ENCODE results near the gene SART3.
"Not testable (repeated sequence)": the region's sequence is repeated elsewhere in the genome, so short reads cannot be mapped to it uniquely, and the experiment has no call there.

The SART3 gene

DNA sequence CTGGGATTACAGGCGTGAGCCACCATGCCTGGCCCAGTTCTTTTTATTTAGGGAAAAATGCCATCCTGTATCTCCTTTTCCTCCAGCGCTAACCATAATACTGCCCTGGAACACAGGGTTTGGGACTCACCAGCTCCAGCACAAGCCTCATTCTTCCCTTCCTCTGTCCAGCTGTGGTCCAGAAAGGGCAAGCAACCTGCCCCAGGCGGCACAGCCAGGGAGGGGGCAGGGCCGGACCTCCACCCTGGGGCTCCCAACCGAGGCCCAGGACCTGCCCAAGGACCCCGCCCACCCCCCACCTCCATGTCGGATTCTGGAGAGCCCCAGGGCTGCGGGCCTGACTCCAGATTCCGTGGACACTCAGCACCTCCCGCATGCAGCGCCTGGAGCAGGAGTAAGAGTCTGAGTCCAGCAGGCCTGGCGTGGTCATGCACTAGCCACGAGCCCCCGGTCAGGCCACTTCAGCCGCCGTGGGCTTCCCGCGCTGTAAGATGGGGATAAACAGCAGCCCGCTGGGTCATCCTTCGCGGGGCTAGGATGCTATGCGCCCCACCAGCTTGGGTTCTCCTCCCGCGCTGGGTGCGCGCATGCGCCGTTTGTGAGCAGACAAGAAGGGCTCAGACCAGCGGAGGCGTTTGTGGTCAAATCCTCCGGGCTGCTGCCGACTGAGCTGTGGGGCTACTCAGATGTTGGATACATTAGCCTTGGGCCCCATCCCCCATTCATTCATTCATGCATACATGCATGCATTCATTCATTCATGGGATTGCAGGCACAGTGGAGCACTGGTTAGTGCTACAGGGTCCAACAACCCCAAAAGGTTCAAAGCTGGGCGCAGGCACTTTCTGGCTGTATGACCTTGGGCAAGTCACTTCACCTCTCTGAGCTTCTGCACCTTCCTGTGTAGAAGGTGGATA is 20.6 kb upstream of the SART3 start:
- no peak for DNase-seq

DNA sequence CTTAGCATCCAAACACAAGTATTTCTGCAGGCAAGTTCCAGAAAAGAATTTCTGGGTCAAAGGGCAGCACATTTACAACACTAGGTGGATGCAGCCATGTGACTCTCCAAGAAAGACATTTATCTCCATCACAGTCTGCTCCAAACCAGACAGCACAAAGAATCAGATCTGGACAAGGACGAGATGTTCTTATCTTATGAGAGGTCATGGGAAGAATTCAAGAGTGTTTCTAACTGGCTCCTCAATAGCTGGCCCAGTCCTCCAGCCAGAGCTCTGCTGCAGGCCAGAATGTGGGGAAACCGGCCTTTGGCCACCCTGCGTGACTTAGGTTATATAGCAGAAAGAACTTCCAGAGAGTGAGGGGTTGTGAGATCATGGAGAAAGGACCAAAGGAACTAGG is 19.6 kb upstream of the SART3 start:
- no peak for DNase-seq

DNA sequence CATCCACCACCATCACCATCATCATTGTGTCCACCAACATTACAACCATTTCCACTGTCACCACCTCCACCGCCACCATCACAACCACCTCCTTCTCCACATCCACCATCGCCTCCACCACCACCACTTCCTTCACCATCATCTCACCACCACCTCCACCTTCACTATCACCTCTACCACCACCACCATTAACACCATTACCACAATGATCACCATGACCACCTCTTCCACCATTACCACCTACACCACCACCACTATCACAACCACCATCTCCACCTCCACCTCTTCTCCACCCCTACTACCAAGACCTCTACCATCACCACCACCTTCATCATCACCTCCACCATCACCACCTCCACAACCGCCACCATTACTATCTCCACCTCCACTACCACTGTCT is 17.8 kb upstream of the SART3 start:
- DNase-seq: no peak

DNA sequence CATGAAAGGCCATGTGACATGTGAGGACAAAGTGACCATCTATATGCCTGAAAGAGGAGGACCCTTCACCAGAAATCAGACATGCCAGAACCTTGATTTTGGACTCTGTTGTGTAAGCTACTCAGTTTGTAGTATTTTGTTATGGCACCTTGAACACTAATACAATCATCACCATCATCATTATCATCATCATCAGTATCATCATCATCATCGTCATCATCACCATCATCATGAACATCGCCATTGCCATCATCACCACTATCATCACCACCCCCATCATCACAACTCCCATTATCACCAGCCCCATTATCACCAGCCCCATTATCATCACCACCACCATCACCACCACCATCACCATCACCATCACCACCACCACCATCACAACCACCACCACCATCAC is 17.3 kb upstream of the SART3 start:
- DNase-seq: no peak

DNA sequence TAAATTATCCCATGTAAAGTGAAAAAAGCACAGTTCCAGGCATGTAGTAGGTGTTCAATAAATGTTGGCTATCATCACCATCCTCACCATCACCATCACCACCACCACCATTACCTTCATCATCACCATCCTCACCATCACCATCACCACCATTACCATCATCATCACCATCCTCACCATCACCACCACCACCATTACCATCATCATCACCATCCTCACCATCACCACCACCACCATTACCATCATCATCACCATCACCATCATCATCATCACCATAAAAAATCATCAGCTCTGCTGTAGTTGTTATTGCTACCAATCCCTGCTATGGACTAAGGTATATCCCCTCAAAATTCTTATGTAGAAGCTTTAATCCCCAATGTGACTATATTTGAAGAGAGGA is 16.5 kb upstream of the SART3 start:
- DNase-seq: no peak

DNA sequence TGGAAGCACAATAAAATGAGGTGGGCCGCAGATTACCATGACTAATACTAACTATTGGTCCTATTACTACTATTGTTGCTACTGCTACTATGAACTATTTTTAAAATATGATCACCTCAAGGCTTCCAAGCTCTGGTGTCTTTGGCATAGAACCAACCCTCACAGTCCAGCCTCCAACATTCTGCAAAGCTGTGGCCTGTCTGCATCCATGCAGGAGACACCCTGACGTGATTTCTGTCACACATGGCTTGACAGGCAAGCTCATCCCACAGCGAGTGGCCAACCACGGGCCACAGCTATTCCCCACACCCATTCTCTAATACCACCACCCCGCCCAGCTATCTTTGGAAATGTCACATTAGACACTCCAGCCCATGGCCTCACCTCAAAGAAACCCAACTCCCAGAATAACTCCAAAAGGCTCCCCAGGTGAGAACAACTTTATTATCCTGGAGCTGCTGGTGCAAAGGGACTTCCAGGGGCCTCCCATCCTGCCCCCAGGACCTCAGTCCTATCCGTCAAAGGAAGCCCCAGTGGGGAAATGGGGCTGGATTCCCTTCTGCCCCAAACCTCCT is 15.8 kb upstream of the SART3 start:
- DNase-seq: no peak

DNA sequence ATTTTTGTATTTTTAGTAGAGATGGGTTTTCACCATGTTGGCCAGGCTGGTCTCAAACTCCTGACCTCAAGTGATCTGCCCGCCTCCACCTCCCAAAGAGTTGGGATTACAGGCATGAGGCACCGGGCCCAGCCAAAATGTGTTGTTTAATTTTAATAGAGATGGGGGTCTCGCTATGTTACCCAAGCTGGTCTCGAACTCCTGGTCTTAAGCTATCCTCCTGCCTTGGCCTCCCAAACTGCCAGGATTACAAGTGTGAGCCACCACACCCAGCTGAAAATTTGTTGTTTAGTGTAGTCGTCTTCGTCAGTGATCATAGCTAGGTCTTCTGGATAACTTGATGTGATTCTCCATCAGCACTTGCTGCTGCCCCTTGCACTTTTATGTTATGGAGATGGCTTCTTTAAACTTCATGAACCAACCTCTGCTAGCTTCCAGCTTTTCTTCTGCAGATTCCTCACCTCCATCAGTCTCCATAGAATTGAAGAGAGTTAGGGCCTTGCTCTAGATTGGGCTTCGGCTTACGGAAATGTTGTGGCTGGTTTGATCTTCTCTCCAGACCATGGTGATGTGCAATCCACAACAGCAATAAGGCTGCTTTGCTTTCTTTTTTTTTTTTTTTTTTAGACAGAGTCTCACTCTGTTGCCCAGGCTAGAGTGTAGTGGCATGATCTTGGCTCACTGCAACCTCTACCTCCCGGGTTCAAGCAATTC is 14.4 kb upstream of the SART3 start:
- DNase-seq: no peak

DNA sequence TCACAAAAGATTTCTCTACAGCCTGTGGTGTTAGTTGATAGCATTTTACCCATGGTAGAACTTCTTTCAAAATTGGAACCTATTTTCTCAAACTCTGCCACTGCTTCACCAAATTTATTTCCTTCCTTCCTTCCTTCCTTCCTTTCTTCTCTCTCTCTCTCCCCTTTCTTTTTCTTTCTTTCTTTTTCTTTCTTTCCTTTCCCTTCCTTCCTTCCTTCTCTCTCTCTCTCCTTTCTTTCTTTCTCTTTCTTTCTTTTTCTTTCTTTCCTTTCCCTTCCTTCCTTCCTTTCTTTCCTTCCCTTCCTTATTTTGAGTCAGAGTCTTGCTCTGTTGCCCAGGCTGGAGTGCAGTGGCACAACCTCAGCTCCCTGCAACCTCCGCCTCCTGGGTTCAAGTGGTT is 13.3 kb upstream of the SART3 start:
- DNase-seq: not testable (repeated sequence)

DNA sequence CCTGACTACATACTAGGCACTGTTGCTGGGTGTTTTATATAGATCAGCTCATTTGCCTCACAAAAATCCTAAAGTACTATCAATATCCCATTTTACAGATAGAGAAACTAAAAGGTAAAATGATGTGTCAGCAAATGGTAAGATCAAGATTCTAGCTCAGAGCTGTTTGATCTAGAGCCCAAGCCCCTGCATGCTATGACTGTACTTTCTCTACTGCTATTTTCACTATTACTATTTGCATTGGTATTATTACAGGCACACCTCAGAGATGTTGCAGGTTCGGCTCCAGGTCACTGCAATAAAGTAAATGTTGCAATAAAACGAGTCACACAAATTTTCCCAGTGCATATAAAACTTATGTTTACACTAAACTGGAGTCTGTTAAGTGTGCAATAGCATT is 12.3 kb upstream of the SART3 start:
- DNase-seq: peak; percentile 42

DNA sequence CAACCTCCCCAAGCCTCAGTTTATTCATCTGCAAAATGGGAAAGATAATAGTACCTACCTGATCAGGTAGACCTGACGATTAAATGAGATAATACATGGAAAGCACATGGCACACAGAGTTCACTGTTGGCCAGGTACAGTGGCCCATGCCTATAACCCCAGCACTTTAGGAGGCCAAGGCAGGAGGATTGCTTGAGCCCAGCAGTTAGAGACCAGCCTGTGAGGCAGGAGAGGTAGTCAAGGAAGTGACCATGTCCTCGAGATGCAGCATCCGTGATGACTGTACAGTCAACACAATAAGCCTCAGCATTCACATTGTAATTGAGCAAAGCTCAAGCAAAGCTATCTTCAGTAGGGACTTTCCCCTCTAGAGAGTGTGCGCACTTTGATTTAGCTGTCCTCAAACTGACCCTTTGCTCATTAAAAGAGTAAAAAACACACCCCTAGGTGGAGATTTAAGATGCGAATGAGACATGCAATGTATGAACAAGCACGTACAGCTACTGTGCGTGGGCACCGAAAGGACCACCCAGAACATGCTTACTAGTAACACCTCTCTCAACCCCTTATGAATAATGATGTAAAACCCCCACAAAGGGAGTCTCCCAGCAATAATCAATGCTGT is 11.3 kb upstream of the SART3 start:
- no peak for DNase-seq

DNA sequence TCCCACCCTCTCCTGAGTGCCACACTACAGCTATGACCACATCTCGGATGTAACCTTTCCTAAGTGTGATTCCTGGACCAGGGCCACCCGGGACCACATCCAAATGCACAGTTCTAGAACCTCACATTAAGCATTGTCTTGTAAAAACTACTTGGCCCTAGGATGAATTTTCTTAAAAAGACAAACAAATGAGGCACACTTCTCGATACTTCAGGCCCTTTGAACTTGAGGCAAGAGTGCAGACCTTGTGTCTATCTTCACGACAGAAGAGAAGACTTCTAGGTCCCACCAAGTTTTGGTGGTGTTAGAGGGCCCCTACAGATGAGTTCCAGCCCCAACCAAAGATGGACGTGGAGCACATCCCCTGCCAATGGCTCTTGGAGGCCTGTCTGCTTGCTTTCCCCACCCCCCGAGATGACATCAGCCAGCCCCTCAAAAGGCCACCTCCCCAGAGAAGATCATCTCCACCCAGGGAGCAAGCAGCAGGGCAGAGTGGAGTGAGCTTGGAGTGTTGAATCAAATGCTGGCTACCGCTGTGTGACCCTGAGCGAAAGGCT is 10.7 kb upstream of the SART3 start:
- DNase-seq: no peak

DNA sequence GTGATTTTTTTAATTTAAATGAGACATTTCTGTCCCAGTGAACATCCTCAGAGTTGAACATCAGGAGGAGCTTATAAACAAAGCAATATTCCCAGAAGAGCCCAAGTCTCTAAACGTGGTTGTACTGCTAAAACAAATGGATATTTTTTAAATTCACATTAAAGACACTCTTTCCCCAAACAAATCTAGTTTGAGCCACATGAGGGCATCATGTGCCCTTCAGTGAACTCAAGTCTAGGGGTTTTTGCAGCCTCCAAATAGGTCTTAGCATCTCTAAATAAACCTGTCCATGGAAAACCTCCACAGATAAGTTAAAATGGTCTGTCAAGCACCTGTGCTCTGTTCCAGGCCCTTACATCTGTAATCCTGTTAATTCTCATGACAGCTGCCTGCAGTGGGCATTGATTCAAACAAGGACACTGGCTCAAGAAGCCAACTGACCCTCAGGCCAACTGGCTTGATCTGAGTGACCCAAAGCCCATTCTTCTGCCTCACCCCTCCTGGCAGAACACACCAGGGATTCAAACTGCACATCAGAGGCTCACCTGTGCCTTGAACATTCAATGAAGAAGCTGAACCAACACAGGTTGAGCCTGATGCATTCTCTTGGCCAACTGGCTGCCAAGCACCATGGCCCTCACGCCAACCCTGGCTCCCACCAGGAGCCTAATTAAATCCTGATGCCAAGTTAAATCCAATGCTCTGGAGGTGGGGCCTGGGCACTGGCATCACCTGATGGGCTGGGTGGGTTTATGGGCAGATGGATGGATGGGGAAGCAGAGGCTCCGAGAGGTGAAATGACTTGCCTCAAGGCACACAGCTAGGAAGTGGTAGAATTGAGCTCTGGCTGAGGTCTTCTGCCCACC is 10.0 kb upstream of the SART3 start:
- DNase-seq: no peak

DNA sequence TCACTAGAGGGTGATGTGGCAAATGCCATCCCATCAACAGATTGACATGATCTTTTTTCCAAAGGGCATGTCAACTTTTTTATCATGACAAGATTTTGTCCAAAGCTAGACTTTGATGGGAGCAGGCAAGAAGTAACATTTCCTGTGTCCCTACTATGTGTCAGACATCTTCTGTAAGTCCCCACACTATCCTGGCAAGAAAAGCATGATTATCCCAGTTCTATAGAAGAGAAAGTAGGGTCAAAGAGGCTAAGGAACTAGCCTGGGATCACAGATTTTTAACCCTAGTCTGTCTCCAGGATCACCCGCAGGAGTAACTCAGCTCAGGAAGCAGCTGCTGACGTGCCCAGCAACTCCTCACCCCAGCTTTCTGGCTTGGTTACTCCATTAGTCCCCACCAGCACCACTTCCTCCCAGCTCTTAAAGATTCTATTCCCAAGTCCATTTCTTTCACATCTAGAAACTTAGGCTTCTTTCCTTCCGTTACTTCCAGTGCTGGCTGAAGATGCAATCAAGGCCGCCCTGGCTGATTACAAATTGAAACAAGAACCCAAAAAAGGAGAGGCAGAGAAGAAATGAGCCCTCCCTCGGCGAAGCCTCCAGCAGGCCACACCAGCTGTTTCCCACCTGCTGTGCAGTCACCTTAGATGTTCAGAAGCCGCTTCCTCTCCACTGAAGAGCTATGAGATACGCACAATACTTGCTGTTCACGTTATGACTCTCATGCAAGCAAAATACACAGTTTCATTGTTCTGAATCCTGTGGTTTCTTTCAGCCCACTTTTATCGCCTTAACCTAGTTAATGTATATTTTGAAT is 7.6 kb upstream of the SART3 start:
- peak; percentile 77 for DNase-seq

DNA sequence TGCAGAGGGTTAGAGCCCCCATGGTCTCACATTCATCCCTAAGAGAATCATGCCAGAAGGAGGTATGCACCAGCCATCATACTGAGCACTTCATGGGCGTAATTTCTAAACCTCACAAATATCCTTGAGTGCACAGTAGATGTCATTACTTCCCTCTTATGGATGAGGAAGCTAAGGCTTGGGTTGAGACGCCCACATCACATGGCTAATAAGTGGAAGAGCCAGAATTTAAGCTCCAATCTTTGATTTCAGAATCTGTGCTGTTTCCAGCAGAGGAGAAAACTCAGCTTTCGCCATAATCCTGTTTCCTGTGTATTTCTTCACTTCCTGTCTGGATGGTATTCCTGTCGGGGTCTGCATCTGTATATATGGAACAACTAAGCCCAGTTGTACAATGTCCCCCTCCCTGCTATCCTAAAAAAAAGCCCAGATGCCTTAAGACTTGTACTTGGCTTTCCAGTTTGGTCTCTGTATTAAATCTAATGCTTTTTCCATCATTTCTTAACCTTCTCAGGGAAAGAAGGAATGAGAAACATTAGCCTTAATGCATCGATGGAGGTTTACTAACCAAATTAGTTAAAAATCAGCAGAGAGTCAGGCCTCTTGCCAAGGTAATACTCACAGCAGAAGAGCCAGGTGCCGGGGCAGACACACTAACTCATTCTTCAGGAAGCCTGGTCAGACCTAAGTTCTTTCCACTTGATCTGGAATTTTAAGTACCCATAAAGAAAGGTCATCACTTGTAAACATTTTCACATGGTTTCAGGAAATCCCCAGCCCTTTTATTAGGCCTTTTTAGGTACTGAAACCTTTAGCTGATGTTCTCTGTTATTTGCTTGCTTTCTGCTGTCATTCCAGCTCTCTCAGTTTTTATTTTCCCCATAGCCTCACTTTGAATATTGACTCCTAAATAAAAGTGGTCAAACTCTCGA is 6.7 kb upstream of the SART3 start:
- no peak for DNase-seq

DNA sequence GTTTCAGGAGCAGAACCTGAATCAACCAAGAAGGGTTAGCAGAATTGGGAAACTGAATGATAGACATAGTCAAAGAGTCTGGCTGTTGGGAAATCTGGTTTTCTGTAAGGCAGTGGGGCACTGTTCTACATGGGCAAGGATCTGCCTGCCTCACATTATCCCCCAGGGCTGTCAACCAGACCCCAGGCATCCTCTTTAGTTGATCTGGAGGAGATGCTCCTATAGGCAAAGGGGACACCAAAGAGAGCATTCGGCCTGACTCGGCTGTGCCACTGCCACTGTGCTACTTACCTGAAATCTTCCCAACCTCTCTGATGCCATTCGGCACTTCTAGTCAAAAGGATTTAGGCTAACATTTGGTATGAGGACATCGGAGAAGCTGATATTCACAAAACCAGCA is 5.5 kb upstream of the SART3 start:
- DNase-seq: no peak

DNA sequence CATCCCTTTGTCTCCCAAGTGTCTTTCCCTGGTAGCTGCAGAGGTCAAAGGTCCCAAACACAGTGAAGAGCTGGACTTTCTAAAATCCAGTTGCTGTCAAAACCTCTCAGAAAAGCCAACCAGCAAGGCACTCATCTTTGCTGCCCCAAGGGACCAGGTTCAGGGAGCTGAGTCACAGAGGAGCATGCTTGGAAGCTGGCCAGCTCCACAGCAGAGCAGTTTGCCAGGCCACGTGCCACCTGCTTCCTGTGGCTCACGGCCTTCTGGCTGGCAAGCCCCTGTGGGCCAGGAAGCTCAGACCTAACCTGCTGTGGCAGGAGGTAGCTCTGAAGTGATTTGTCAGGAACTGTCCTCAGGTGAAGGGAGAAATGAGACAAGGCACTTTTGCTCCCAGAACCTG is 5.0 kb upstream of the SART3 start:
- DNase-seq: peak; percentile 73

DNA sequence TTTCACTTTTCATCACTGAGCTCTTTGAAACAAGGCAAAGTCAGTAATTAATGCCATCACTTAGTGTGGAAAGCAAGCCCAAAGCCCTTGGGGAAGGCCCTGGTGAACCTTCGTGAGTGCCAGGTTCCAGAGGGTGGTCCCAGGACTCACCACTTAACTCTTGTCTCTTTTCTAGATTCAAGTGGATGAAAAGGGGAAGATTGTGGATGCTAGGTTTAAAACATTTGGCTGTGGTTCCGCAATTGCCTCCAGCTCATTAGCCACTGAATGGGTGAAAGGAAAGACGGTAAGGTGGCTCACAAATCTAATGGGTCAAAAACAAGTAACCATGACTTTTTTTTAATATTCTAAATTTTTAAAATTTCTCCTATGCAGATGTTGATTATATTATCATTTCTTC is 4.2 kb upstream of the SART3 start:
- DNase-seq: no peak

DNA sequence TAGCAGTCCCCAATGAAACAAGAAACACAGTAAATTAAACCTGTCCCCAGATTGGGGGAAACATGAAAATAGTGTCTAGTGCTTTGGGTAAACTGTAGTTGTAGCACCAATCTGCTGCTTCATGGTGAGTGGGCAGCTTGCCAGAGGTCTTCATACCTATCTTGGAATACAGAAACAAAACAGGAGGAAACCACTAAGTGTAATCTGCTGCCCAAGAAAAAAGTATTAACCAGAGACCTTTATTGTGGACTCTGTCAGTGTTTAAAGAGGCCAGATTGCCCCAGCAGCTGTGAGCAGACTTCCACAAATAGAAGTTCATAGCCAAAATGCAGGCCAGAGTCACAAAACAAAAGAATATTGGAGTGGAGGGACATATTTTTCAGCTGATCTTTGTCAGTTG is 3.8 kb upstream of the SART3 start:
- no peak for DNase-seq

DNA sequence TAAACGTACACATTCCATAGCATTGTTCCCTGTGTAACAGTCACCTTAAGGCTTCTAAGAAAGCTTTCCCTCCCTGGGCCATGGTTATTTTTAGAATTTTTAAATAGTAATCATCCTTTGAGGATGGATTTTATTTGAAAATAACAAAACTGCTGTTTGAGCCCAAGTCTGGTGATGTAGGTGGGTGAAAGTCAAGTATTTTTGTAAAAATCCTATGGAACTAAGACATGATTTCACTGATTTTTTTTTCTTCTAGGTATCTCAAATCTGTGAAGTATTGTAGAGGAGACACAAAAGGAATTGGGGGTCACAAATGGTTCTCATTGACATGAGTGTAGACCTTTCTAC is 2.8 kb upstream of the SART3 start:
- no peak for DNase-seq

DNA sequence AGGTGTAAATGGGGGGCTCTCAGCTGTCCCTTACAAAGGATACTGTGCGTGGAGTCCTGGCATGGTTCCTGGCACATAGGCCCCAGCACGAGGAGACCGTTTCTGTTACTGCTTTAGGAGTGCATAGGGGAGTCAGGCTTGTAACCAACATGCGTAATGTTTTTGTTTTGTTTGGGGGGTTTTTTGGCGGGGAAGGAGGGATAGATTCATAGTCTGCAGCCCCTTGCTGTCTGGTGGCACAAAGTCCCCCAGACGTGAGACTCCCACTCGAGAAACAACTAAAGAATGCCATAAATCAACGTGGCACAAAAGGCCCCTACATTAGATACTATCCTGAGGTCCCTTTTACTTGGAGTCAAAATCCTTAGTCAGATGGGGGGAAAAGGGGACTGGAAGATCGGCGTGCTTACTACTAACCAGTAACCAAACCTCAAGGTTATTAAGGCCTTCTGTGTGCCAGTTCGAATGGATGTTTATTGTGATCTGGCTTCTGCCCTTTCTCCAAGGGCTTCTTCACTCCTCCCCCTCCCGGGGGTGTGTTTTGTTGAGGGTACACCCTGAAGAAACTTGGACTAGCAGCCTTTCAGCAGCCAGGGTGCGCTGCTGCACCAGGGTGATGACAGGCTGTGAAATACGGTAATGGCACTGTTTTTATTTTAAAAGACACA is 2.3 kb upstream of the SART3 start:
- peak; percentile 86 for DNase-seq

Measured in stimulated activated CD4-positive, alpha-beta T cell treated with anti-CD3 and anti-CD28 coated beads, Interleukin-1b, Interleukin-23, amount 100 ng/mL, for 48 hours (primary cell).